ENCODE data around the gene NR4A2. TPM values are rescaled to one million over a fixed set of nuclear protein-coding genes. Genes with fewer than 3 reads are reported as not detected.

Gene NR4A2
- total and polyA plus RNA-seq, 2 donors (not counting 3 experiments of a cell fraction or from before 2014, with no cell fraction given): 1.0 to 1.9 TPM

- TF ChIP-seq POLR2AphosphoS5 (IDR thresholded peaks at IDR 0.05; ENCODE audit: insufficient read depth, low read depth, low read length) (no peak), JUN (IDR thresholded peaks at IDR 0.05; ENCODE audit: borderline replicate concordance, insufficient read depth, insufficient read length, low read depth) (no peak), POLR2A (IDR thresholded peaks at IDR 0.05; ENCODE audit: low read depth, low read length) (no peak)
Observed at GRCh38 chr2:156363141-156363540, 30.6 kb upstream of the NR4A2 start.

GRCh38 chr2:156356014-156356754 lies 23.7 kb upstream of the NR4A2 start:
- no peaks in the 10 kb centered on the region for H4K20me1 ChIP-seq (replicated peaks; ENCODE audit: control insufficient read depth, extremely low read depth, insufficient read depth, low read length)
- H2AFZ ChIP-seq (ENCODE audit: low read depth, low read length): no peak overlapping the region
- no peaks in the 10 kb centered on the region for H3K9me3 ChIP-seq (replicated peaks; ENCODE audit: control insufficient read depth, insufficient read depth, low read length)
- peaks cover 0 to 1% of the 10 kb centered on the region in 2 experiments for H3K27me3 ChIP-seq (ENCODE audit: control insufficient read depth in 2 of 2, insufficient read depth in 2 of 2, low read length in 2 of 2)
- H3K27ac ChIP-seq (ENCODE audit: insufficient read depth, low read depth, low read length): no peak overlapping the region
- H3K79me2 ChIP-seq (ENCODE audit: control insufficient read depth, insufficient read depth, low read length): no peaks in the 10 kb centered on the region
- ChIA-PET CTCF (no interaction called here), POLR2A (no interaction called here)
- BruUV-seq (replicated peaks): no TSS peak
- FAIRE-seq (no peak), DNase-seq (ENCODE audit: low read depth, low spot score) (no peak)
- no peaks in the 10 kb centered on the region for H3K9me1 ChIP-seq (replicated peaks; ENCODE audit: control insufficient read depth, extremely low read depth, insufficient read depth, low read length)
- no peak overlapping the region for H3K4me2 ChIP-seq (ENCODE audit: insufficient read depth, low read length)
- H3K9ac ChIP-seq (replicated peaks; ENCODE audit: extremely low read depth, insufficient read depth, low read length): no peak overlapping the region
- dilution Hi-C loops (cut with MboI; ENCODE audit: extremely low pct_ligation_motif_present, low sequenced_read_pairs) (no loop called here), intact Hi-C loops (cut with micrococcal nuclease) (no loop called here)
- TF ChIP-seq JUN (IDR thresholded peaks at IDR 0.05; ENCODE audit: borderline replicate concordance, insufficient read depth, insufficient read length, low read depth) (no peak), POLR2AphosphoS5 (IDR thresholded peaks at IDR 0.05; ENCODE audit: insufficient read depth, low read depth, low read length) (no peak), GATA2 (IDR thresholded peaks at IDR 0.05; ENCODE audit: insufficient read depth, insufficient read length, low read depth, low read length) (no peak), POLR2A (IDR thresholded peaks at IDR 0.05; ENCODE audit: low read depth, low read length) (no peak)
- H3K36me3 ChIP-seq (ENCODE audit: control insufficient read depth in 2 of 2, extremely low read depth in 1 of 2, insufficient read depth in 2 of 2, low read length in 2 of 2): no peaks in the 10 kb centered on the region
- no peaks in the 10 kb centered on the region for H3K4me1 ChIP-seq (ENCODE audit: control insufficient read depth, extremely low read depth, insufficient read depth, low read length)
- no peak overlapping the region for H3K4me3 ChIP-seq (replicated peaks in 1 of 3; ENCODE audit: insufficient read depth in 1 of 3, low read depth in 1 of 3, low read length in 3 of 3)

More at GRCh38 chr2:156363141-156363540, 30.6 kb upstream of the NR4A2 start:
- Histone ChIP-seq H3K27ac (ENCODE audit: insufficient read depth, low read depth, low read length) (no peak overlapping the region), H2AFZ (ENCODE audit: low read depth, low read length) (no peak overlapping the region), H4K20me1 (replicated peaks; ENCODE audit: control insufficient read depth, extremely low read depth, insufficient read depth, low read length) (no peaks in the 10 kb centered on the region), H3K36me3 (ENCODE audit: control insufficient read depth in 2 of 2, extremely low read depth in 1 of 2, insufficient read depth in 2 of 2, low read length in 2 of 2) (no peaks in the 10 kb centered on the region), H3K79me2 (ENCODE audit: control insufficient read depth, insufficient read depth, low read length) (no peaks in the 10 kb centered on the region), H3K4me3 (replicated peaks in 1 of 3; ENCODE audit: insufficient read depth in 1 of 3, low read depth in 1 of 3, low read length in 3 of 3) (no peak overlapping the region), H3K4me2 (ENCODE audit: insufficient read depth, low read length) (no peak overlapping the region), H3K9me1 (replicated peaks; ENCODE audit: control insufficient read depth, extremely low read depth, insufficient read depth, low read length) (no peaks in the 10 kb centered on the region), H3K9ac (replicated peaks; ENCODE audit: extremely low read depth, insufficient read depth, low read length) (no peak overlapping the region), H3K4me1 (ENCODE audit: control insufficient read depth, extremely low read depth, insufficient read depth, low read length) (no peaks in the 10 kb centered on the region), H3K9me3 (replicated peaks; ENCODE audit: control insufficient read depth, insufficient read depth, low read length) (no peaks in the 10 kb centered on the region), H3K27me3 (ENCODE audit: control insufficient read depth in 2 of 2, insufficient read depth in 2 of 2, low read length in 2 of 2) (peaks cover 0 to under 1% of the 10 kb centered on the region in 2 experiments)
- FAIRE-seq (no peak), DNase-seq (ENCODE audit: low read depth, low spot score) (no peak)
- POLR2A ChIA-PET: no interaction called here
- dilution Hi-C loops (cut with MboI; ENCODE audit: extremely low pct_ligation_motif_present, low sequenced_read_pairs) (no loop called here), intact Hi-C loops (cut with micrococcal nuclease) (no loop called here)
- CTCF ChIA-PET: interaction anchor here (1.5 kb wide), 1 partner anchor 28 kb away, joined by 4 read pairs; no protein-coding TSS in a partner anchor
- no TSS peak for BruUV-seq (replicated peaks)

Data from endothelial cell of umbilical vein (primary cell).